Measurements from ENCODE around the gene DSCAML1.

The DSCAML1 gene

GRCh38 chr11:117564321-117564720 lies 232.7 kb downstream of the DSCAML1 start:
- Histone ChIP-seq H3K4me3 (ENCODE audit: low read depth, low read length) (no peak overlapping the region), H3K27ac (no peak overlapping the region), H3K27me3 (replicated peaks) (peaks cover under 1% of the 10 kb centered on the region), H3K36me3 (replicated peaks) (no peaks in the 10 kb centered on the region)
- in situ Hi-C loops (cut with HindIII; ENCODE audit: low pct_ligation_motif_present, low sequenced_read_pairs): no loop called here
- DNase-seq: no peak
- no peak for TF ChIP-seq CTCF (IDR thresholded peaks at IDR 0.05; ENCODE audit: low read depth, low read length, missing control alignments)

- in situ Hi-C loops (cut with HindIII; ENCODE audit: low pct_ligation_motif_present, low sequenced_read_pairs): no loop called here
- DNase-seq: no peak
- H3K36me3 ChIP-seq (replicated peaks): no peaks in the 10 kb centered on the region
- no peak overlapping the region for H3K4me3 ChIP-seq (ENCODE audit: low read depth, low read length)
- peaks cover 2% of the 10 kb centered on the region for H3K27me3 ChIP-seq (replicated peaks)
- no peak for TF ChIP-seq CTCF (IDR thresholded peaks at IDR 0.05; ENCODE audit: low read depth, low read length, missing control alignments)
- H3K27ac ChIP-seq: no peak overlapping the region
Measured at GRCh38 chr11:117563556-117563955, 233.5 kb downstream of the DSCAML1 start.

GRCh38 chr11:117562136-117562535 lies 234.9 kb downstream of the DSCAML1 start:
- in situ Hi-C loops (cut with HindIII; ENCODE audit: low pct_ligation_motif_present, low sequenced_read_pairs): no loop called here
- no peak overlapping the region for H3K4me3 ChIP-seq (ENCODE audit: low read depth, low read length)
- no peak for DNase-seq
- H3K36me3 ChIP-seq (replicated peaks): no peaks in the 10 kb centered on the region
- TF ChIP-seq CTCF (IDR thresholded peaks at IDR 0.05; ENCODE audit: low read depth, low read length, missing control alignments): no peak
- peaks cover 2% of the 10 kb centered on the region for H3K27me3 ChIP-seq (replicated peaks)
- no peak overlapping the region for H3K27ac ChIP-seq

DNA sequence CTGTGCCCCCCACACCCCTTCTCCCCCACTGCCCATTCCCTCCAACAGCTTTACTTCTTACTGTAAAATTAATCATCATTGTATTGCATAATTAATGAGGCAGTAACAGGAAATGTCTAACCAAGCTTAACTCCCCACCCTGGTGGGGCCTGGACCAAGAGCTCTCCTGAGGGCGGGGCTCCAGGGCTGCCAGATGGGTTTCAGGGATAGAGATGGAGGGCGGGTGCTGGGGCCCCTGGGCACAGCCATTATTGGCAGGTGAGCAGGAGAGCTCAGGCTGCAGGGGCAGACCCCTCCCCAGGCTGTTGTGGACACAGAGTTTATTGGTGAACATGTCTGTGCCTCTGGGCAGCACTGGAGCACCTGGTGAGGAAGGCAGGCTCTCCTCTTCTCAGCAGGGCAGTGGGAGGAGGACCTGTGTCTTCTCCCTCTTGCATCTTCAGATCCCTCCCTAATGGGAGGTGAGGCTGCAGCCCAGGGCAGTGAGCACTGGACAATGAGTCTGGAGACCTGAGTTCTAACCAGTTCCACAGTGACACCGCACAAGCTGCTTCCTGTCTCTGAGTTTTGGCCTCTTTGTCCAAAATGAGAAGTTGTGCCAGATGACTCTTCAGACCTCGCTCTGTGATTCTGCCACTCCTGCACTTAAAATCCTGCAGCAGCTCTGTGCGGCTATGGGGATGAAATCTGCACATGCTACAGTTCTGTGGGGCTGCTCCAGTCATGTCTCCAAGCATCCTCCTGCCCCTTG lies 236.1 kb downstream of the DSCAML1 start:
- no peak for TF ChIP-seq CTCF (IDR thresholded peaks at IDR 0.05; ENCODE audit: low read depth, low read length, missing control alignments)

DNA sequence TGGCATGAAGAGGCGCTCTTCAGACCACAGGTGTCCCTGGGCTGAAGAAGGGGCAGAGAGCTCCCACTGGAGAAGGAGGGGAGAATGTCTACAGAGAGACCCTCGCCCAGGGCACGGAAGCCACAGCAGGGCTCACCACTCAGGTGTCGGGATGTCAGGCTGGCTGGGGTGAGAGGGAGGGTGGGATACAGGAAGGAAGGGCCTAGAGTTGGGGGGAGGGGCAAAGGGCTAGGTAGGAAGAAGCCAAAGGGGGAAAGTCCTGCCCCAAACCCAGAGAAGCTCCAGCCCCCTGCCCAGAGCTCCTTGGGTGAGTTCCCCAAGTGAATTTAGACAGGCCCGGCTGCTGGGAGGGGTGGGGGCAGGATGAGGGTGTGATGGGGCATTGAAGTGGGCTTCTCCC lies 237.3 kb downstream of the DSCAML1 start:
- no peak for TF ChIP-seq CTCF (IDR thresholded peaks at IDR 0.05; ENCODE audit: low read depth, low read length, missing control alignments)
- no peak for DNase-seq
- in situ Hi-C loops (cut with HindIII; ENCODE audit: low pct_ligation_motif_present, low sequenced_read_pairs): no loop called here
- H3K27ac ChIP-seq: no peak overlapping the region
- no peak overlapping the region for H3K4me3 ChIP-seq (ENCODE audit: low read depth, low read length)
- H3K36me3 ChIP-seq (replicated peaks): no peaks in the 10 kb centered on the region
- H3K27me3 ChIP-seq (replicated peaks): peaks cover 2% of the 10 kb centered on the region

More for the DNA sequence above, 236.1 kb downstream of the DSCAML1 start:
- Histone ChIP-seq H3K27me3 (replicated peaks) (peaks cover 2% of the 10 kb centered on the region), H3K4me3 (ENCODE audit: low read depth, low read length) (no peak overlapping the region), H3K27ac (no peak overlapping the region), H3K36me3 (replicated peaks) (no peaks in the 10 kb centered on the region)
- in situ Hi-C loops (cut with HindIII; ENCODE audit: low pct_ligation_motif_present, low sequenced_read_pairs): no loop called here
- no peak for DNase-seq

DNA sequence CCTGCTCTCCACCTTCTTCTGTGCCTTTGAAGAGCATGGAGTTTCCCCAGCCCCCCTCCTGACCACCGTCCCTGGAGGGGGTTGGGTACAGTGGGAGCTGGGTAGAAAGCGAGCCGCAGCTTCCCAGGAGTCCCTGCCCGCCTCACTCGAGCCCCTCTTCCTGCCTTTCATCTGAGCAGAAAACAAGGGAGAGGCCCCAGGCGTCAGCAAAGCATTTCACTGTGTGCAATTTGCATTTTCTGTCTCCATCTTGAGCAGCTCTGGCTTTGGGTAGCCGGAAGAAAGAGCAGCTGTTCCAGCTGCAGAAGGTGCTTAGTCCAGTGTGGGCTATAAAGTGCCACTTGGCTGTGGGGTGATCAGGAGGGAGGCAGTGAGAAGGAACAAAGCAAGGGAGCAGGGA lies 239.7 kb downstream of the DSCAML1 start:
- Histone ChIP-seq H3K27me3 (replicated peaks) (peaks cover 2% of the 10 kb centered on the region), H3K36me3 (replicated peaks) (no peaks in the 10 kb centered on the region), H3K27ac (no peak overlapping the region), H3K4me3 (ENCODE audit: low read depth, low read length) (no peak overlapping the region)
- no peak for TF ChIP-seq CTCF (IDR thresholded peaks at IDR 0.05; ENCODE audit: low read depth, low read length, missing control alignments)
- DNase-seq: no peak
- in situ Hi-C loops (cut with HindIII; ENCODE audit: low pct_ligation_motif_present, low sequenced_read_pairs): no loop called here

All from brain microvascular endothelial cell (primary cell).